Measurements from ENCODE around the gene MZB1.
A peak's percentile ranks its signal among the peaks of the same experiment; 100 is the strongest.

MZB1 gene

GRCh38 chr5:139343476-139343875 is 46.2 kb downstream of the MZB1 start:
- Mint-ChIP-seq H3K27me3 (ENCODE audit: low read depth) (no peaks in the 10 kb centered on the region), H3K36me3 (ENCODE audit: low read depth) (peaks cover 38% of the 10 kb centered on the region), H3K4me3 (peak overlapping the region; percentile 91 to 94 (median 92)), H3K27ac (peak overlapping the region; percentile 96 to 99 (median 98)), H3K4me1 (peaks cover 35% of the 10 kb centered on the region), H3K9me3 (no peaks in the 10 kb centered on the region)
- TF ChIP-seq CTCF (IDR thresholded peaks at IDR 0.05; ENCODE audit: unreplicated experiment in 3 of 3), result no peak

GRCh38 chr5:139342423-139342723 is 47.3 kb downstream of the MZB1 start:
- Mint-ChIP-seq H3K27ac (peak overlapping the region; percentile 96 to 99 (median 98)), H3K9me3 (no peaks in the 10 kb centered on the region), H3K27me3 (ENCODE audit: low read depth) (no peaks in the 10 kb centered on the region), H3K4me1 (peaks cover 35% of the 10 kb centered on the region), H3K36me3 (ENCODE audit: low read depth) (peaks cover 34% of the 10 kb centered on the region), H3K4me3 (peak overlapping the region; percentile 91 to 94 (median 92))
- no peak for TF ChIP-seq CTCF (IDR thresholded peaks at IDR 0.05; ENCODE audit: unreplicated experiment in 3 of 3)

GRCh38 chr5:139341689-139342422 is 47.9 kb downstream of the MZB1 start, which contains the start of gene PAIP2:
Gene PAIP2, plus strand, starts transcription at chr5:139341854. Its CDS starts 21,931 bp downstream, at chr5:139363785.
- peaks cover 35% of the 10 kb centered on the region for H3K4me1 Mint-ChIP-seq
- peak; percentile 61 to 71 (median 70) for TF ChIP-seq CTCF (IDR thresholded peaks at IDR 0.05; ENCODE audit: unreplicated experiment in 3 of 3)
- H3K9me3 Mint-ChIP-seq, result no peaks in the 10 kb centered on the region
- no peaks in the 10 kb centered on the region for H3K27me3 Mint-ChIP-seq (ENCODE audit: low read depth)
- peak within 1 kb of the TSS; percentile 91 to 94 (median 92) for H3K4me3 Mint-ChIP-seq
- H3K27ac Mint-ChIP-seq, result peak within 1 kb of the TSS; percentile 96 to 99 (median 98)
- H3K36me3 Mint-ChIP-seq (ENCODE audit: low read depth), result peaks cover 28% of the 10 kb centered on the region

GRCh38 chr5:139341187-139341688 is 48.5 kb downstream of the MZB1 start:
- no peak for TF ChIP-seq CTCF (IDR thresholded peaks at IDR 0.05; ENCODE audit: unreplicated experiment in 3 of 3)
- Mint-ChIP-seq H3K27ac (peak overlapping the region; percentile 96 to 99 (median 98)), H3K4me1 (peaks cover 35% of the 10 kb centered on the region)

GRCh38 chr5:139340051-139340450 is 49.7 kb downstream of the MZB1 start:
- Mint-ChIP-seq H3K4me3 (peak overlapping the region in 2 of 3 experiments; percentile 92 to 94), H3K27me3 (ENCODE audit: low read depth) (no peaks in the 10 kb centered on the region), H3K9me3 (no peaks in the 10 kb centered on the region), H3K27ac (no peak overlapping the region), H3K4me1 (peaks cover 31% of the 10 kb centered on the region), H3K36me3 (ENCODE audit: low read depth) (peaks cover 15% of the 10 kb centered on the region)
- no peak for TF ChIP-seq CTCF (IDR thresholded peaks at IDR 0.05; ENCODE audit: unreplicated experiment in 3 of 3)

More at GRCh38 chr5:139341187-139341688, 48.5 kb downstream of the MZB1 start:
- Mint-ChIP-seq H3K27me3 (ENCODE audit: low read depth) (no peaks in the 10 kb centered on the region), H3K9me3 (no peaks in the 10 kb centered on the region), H3K36me3 (ENCODE audit: low read depth) (peaks cover 25% of the 10 kb centered on the region), H3K4me3 (peak overlapping the region; percentile 91 to 94 (median 92))
